Ectodermal cell (in vitro differentiated cells): Measurements from ENCODE around the gene GPX2.

Source experiments
- H3K27ac ChIP-seq: 2 replicates; pipeline ENCODE4 v1.7.0; 2013; ENCODE audit warnings: mild to moderate bottlenecking, low read depth, low read length; ENCODE audit not compliant: insufficient read depth, poor library complexity, severe bottlenecking
- H3K27me3 ChIP-seq: 2 replicates; pipeline ENCODE4 v1.7.0; 2013; ENCODE audit warnings: mild to moderate bottlenecking, low read length; ENCODE audit not compliant: insufficient read depth, control insufficient read depth, poor library complexity, severe bottlenecking
- H3K36me3 ChIP-seq: one replicate; pipeline ENCODE4 v1.7.0; 2013; ENCODE audit warnings: low read length; ENCODE audit not compliant: control insufficient read depth, insufficient read depth
- H3K4me1 ChIP-seq: one replicate; pipeline ENCODE4 v1.7.0; 2013; ENCODE audit warnings: low read length; ENCODE audit not compliant: control insufficient read depth, insufficient read depth
- H3K4me3 ChIP-seq: 2 replicates; pipeline ENCODE4 v1.7.0; 2013; ENCODE audit warnings: low read depth, low read length, control low read depth; ENCODE audit not compliant: insufficient read depth
- H3K9me3 ChIP-seq: 2 replicates; pipeline ENCODE4 v1.7.0; 2013; ENCODE audit warnings: mild to moderate bottlenecking, low read length, moderate library complexity; ENCODE audit not compliant: control insufficient read depth
- WGBS, 2 experiments: methylation state at CpG; one replicate each; pipeline ENCODE4 v1.1.7; 2013; ENCODE audit warnings: missing lambda C conversion rate in 2 of 2; 5-methylcytosine and 5-hydroxymethylcytosine counted together

The GPX2 gene

GRCh38 chr14:64930085-64930843 is 12.3 kb downstream of the GPX2 start:
- no peak overlapping the region for H3K4me3 ChIP-seq
- no peaks in the 10 kb centered on the region for H3K4me1 ChIP-seq
- WGBS, 2 experiments = 95 to 98% methylated on average over 1 to 2 of the region's 3 CpGs
- H3K27me3 ChIP-seq = no peaks in the 10 kb centered on the region
- H3K9me3 ChIP-seq = no peaks in the 10 kb centered on the region
- peaks cover under 1% of the 10 kb centered on the region for H3K36me3 ChIP-seq
- no peak overlapping the region for H3K27ac ChIP-seq

GRCh38 chr14:64929014-64929359 is 13.6 kb downstream of the GPX2 start:
- Histone ChIP-seq H3K27me3 (no peaks in the 10 kb centered on the region), H3K36me3 (peaks cover 13% of the 10 kb centered on the region), H3K27ac (no peak overlapping the region), H3K4me3 (no peak overlapping the region), H3K9me3 (no peaks in the 10 kb centered on the region), H3K4me1 (no peaks in the 10 kb centered on the region)
- 96 to 98% methylated on average over 3 of the region's 3 CpGs for WGBS, 2 experiments

- Histone ChIP-seq H3K36me3 (peaks cover 14% of the 10 kb centered on the region), H3K4me1 (no peaks in the 10 kb centered on the region), H3K27me3 (no peaks in the 10 kb centered on the region), H3K4me3 (no peak overlapping the region), H3K9me3 (no peaks in the 10 kb centered on the region), H3K27ac (no peak overlapping the region)
- 90 to 93% methylated on average over 7 of the region's 7 CpGs for WGBS, 2 experiments
These were observed 14.1 kb downstream of the GPX2 start for GRCh38 chr14:64928239-64929013.

- Histone ChIP-seq H3K9me3 (no peaks in the 10 kb centered on the region), H3K36me3 (peaks cover 14% of the 10 kb centered on the region), H3K27me3 (no peaks in the 10 kb centered on the region), H3K4me3 (no peak overlapping the region), H3K27ac (no peak overlapping the region), H3K4me1 (no peaks in the 10 kb centered on the region)
- WGBS, 2 experiments = 74 to 81% methylated on average over 2 of the region's 3 CpGs
These were observed 15.5 kb downstream of the GPX2 start for GRCh38 chr14:64927031-64927430.

GRCh38 chr14:64926398-64926995 is 16.0 kb downstream of the GPX2 start:
- H3K9me3 ChIP-seq = no peaks in the 10 kb centered on the region
- peaks cover 14% of the 10 kb centered on the region for H3K36me3 ChIP-seq

GRCh38 chr14:64923015-64923414 is 19.5 kb downstream of the GPX2 start:
- Histone ChIP-seq H3K9me3 (no peaks in the 10 kb centered on the region), H3K27ac (no peak overlapping the region), H3K4me1 (no peaks in the 10 kb centered on the region), H3K36me3 (peaks cover 14% of the 10 kb centered on the region), H3K27me3 (no peaks in the 10 kb centered on the region), H3K4me3 (no peak overlapping the region)
- WGBS, 2 experiments = 82 to 100% methylated on average over 2 to 3 of the region's 3 CpGs

More at GRCh38 chr14:64926398-64926995, 16.0 kb downstream of the GPX2 start:
- Histone ChIP-seq H3K27ac (no peak overlapping the region), H3K4me1 (no peaks in the 10 kb centered on the region), H3K27me3 (no peaks in the 10 kb centered on the region), H3K4me3 (no peak overlapping the region)
- WGBS, 2 experiments = 90 to 94% methylated on average over 4 of the region's 4 CpGs

- Histone ChIP-seq H3K9me3 (no peaks in the 10 kb centered on the region), H3K4me3 (no peak overlapping the region), H3K36me3 (peaks cover 14% of the 10 kb centered on the region), H3K27me3 (no peaks in the 10 kb centered on the region), H3K27ac (no peak overlapping the region), H3K4me1 (no peaks in the 10 kb centered on the region)
- WGBS, 2 experiments = 66 to 80% methylated on average over 2 of the region's 2 CpGs
These were observed 22.1 kb downstream of the GPX2 start for GRCh38 chr14:64920465-64920864.

- 78 to 82% methylated on average over 5 of the region's 5 CpGs for WGBS, 2 experiments
- Histone ChIP-seq H3K9me3 (no peaks in the 10 kb centered on the region), H3K27me3 (no peaks in the 10 kb centered on the region), H3K36me3 (peaks cover 7% of the 10 kb centered on the region), H3K27ac (no peak overlapping the region), H3K4me1 (peaks cover 5% of the 10 kb centered on the region), H3K4me3 (no peak overlapping the region)
These were observed 22.9 kb downstream of the GPX2 start for GRCh38 chr14:64919618-64920017.

- H3K27me3 ChIP-seq = no peaks in the 10 kb centered on the region
- peaks cover 3% of the 10 kb centered on the region for H3K36me3 ChIP-seq
- peaks cover 5% of the 10 kb centered on the region for H3K4me1 ChIP-seq
- no peak overlapping the region for H3K4me3 ChIP-seq
- no peaks in the 10 kb centered on the region for H3K9me3 ChIP-seq
- no peak overlapping the region for H3K27ac ChIP-seq
These were observed 23.3 kb downstream of the GPX2 start for GRCh38 chr14:64919215-64919614.

GRCh38 chr14:64918216-64918615 is 24.3 kb downstream of the GPX2 start:
- Histone ChIP-seq H3K9me3 (no peaks in the 10 kb centered on the region), H3K27ac (no peak overlapping the region)

More at GRCh38 chr14:64918216-64918615, 24.3 kb downstream of the GPX2 start:
- WGBS, 2 experiments = 91 to 93% methylated on average over 4 of the region's 4 CpGs
- Histone ChIP-seq H3K4me1 (peaks cover 5% of the 10 kb centered on the region), H3K4me3 (no peak overlapping the region), H3K36me3 (no peaks in the 10 kb centered on the region), H3K27me3 (no peaks in the 10 kb centered on the region)
